Measurements from ENCODE around the gene CWC27.

DNA sequence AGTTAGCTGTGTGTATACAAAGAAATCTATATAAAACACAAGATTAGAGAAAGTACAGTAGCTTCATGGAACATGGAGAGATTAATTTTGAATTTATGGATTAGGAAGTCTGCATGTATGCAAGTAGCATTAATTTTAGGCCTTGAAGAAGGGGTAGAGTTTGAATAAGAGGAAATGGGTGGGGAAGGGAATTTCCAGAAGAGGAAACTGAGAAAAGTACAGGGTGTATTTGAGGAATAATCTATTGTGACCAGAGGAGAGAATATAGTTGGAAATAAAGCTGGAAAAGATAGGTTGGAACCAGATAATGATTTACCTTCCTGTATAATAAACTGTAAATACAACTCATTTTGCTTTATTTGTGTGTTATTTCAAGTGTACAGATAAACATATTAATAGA, 53.6 kb downstream of the CWC27 start:
- TF ChIP-seq, protein P1, sequence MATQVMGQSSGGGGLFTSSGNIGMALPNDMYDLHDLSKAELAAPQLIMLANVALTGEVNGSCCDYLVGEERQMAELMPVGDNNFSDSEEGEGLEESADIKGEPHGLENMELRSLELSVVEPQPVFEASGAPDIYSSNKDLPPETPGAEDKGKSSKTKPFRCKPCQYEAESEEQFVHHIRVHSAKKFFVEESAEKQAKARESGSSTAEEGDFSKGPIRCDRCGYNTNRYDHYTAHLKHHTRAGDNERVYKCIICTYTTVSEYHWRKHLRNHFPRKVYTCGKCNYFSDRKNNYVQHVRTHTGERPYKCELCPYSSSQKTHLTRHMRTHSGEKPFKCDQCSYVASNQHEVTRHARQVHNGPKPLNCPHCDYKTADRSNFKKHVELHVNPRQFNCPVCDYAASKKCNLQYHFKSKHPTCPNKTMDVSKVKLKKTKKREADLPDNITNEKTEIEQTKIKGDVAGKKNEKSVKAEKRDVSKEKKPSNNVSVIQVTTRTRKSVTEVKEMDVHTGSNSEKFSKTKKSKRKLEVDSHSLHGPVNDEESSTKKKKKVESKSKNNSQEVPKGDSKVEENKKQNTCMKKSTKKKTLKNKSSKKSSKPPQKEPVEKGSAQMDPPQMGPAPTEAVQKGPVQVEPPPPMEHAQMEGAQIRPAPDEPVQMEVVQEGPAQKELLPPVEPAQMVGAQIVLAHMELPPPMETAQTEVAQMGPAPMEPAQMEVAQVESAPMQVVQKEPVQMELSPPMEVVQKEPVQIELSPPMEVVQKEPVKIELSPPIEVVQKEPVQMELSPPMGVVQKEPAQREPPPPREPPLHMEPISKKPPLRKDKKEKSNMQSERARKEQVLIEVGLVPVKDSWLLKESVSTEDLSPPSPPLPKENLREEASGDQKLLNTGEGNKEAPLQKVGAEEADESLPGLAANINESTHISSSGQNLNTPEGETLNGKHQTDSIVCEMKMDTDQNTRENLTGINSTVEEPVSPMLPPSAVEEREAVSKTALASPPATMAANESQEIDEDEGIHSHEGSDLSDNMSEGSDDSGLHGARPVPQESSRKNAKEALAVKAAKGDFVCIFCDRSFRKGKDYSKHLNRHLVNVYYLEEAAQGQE (IDR thresholded peaks at IDR 0.05; ENCODE audit: low read depth, low read length) = no peak
- no peak for TF ChIP-seq JUND (IDR thresholded peaks at IDR 0.05)
- TF ChIP-seq, protein P2, sequence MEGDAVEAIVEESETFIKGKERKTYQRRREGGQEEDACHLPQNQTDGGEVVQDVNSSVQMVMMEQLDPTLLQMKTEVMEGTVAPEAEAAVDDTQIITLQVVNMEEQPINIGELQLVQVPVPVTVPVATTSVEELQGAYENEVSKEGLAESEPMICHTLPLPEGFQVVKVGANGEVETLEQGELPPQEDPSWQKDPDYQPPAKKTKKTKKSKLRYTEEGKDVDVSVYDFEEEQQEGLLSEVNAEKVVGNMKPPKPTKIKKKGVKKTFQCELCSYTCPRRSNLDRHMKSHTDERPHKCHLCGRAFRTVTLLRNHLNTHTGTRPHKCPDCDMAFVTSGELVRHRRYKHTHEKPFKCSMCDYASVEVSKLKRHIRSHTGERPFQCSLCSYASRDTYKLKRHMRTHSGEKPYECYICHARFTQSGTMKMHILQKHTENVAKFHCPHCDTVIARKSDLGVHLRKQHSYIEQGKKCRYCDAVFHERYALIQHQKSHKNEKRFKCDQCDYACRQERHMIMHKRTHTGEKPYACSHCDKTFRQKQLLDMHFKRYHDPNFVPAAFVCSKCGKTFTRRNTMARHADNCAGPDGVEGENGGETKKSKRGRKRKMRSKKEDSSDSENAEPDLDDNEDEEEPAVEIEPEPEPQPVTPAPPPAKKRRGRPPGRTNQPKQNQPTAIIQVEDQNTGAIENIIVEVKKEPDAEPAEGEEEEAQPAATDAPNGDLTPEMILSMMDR (IDR thresholded peaks at IDR 0.05) = no peak

Measured in SK-N-SH (cell line).